Activated naive CD8-positive, alpha-beta T cell (primary cell): Measurements from ENCODE around the gene DEPP1.

Experiments used
- H3K27ac Mint-ChIP-seq: one replicate; pipeline ENCODE4 v1.8.0; 2021; ENCODE audit warnings: mixed read lengths
- H3K27me3 Mint-ChIP-seq: one replicate; pipeline ENCODE4 v1.8.0; 2021; ENCODE audit warnings: mixed read lengths
- H3K36me3 Mint-ChIP-seq: one replicate; pipeline ENCODE4 v1.8.0; 2021; ENCODE audit warnings: mixed read lengths
- H3K4me1 Mint-ChIP-seq: one replicate; pipeline ENCODE4 v1.8.0; 2021; ENCODE audit warnings: low read depth, mixed read lengths
- H3K4me3 Mint-ChIP-seq: one replicate; pipeline ENCODE4 v1.8.0; 2021; ENCODE audit warnings: mild to moderate bottlenecking, mixed read lengths
- H3K9me3 Mint-ChIP-seq: one replicate; pipeline ENCODE4 v1.8.0; 2021; ENCODE audit warnings: low read depth, mixed read lengths

DEPP1 gene

DNA sequence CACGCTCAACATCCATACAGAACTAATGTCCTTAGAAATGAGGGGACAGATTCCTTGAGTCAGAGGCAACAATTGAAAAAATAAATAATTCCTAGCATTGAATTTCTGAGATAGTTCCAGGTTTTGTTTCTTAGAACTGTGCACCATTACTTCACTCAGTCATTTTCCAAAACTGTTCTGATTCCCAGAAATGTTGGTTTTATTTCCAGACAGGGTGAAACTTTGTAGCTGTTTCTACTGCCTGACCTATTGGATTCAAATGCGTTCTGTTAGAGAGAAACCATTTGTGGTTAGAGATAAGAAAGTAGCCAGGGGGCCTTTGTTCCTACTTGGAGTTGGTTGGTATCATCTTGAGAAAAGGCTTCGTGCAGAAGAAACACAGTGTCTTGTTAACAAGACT, 8.1 kb upstream of the DEPP1 start:
- H3K4me3 Mint-ChIP-seq: no peak overlapping the region
- no peaks in the 10 kb centered on the region for H3K4me1 Mint-ChIP-seq
- no peaks in the 10 kb centered on the region for H3K9me3 Mint-ChIP-seq
- no peaks in the 10 kb centered on the region for H3K27me3 Mint-ChIP-seq
- no peaks in the 10 kb centered on the region for H3K36me3 Mint-ChIP-seq
- no peak overlapping the region for H3K27ac Mint-ChIP-seq

DNA sequence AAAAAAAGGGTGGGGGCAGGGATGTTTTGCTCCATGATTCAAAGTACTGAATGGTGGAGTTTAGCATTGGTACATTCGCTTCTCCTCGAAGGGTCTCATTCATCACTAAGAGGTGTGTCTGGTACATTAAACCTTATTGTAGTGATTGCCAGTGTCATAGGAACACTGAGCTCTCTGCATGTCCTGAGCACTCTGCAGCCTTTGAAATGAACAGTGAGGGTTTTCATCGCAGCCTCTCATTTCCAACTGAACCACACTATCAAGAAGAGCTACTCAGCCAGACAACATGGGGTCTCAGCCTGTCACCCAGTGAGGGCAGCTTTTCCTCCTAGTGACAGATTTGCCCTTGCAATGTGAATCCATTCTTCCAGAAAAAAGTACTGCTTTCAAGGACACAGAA, 7.6 kb upstream of the DEPP1 start:
- no peaks in the 10 kb centered on the region for H3K4me1 Mint-ChIP-seq
- no peaks in the 10 kb centered on the region for H3K27me3 Mint-ChIP-seq
- no peaks in the 10 kb centered on the region for H3K36me3 Mint-ChIP-seq
- H3K27ac Mint-ChIP-seq: no peak overlapping the region
- no peaks in the 10 kb centered on the region for H3K9me3 Mint-ChIP-seq
- no peak overlapping the region for H3K4me3 Mint-ChIP-seq

DNA sequence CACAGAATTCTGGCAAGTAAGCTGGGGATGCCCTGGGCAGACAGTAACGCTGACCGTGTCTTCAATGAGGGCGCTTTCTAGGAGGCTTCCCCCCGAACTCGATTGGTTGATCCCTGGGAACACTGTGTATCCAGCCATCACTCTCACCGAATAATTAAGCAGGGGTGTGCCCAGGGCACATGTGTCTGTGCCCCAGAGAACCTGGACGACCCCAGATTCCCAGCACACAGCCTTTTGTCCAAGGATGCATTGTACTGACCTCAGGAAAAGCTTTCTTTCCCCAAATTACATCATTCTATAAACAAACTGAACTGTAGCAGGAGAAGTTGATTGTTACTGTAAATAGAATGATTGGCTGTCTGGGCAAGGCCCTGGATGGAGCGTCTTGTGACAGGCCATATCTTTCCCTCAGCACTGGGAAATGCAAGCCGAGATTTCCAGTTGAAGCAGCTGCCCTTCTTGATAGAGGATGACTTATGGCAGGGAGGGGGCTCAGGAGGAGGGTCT, 6.6 kb upstream of the DEPP1 start:
- Mint-ChIP-seq H3K4me3 (no peak overlapping the region), H3K9me3 (no peaks in the 10 kb centered on the region), H3K27ac (no peak overlapping the region), H3K27me3 (no peaks in the 10 kb centered on the region), H3K4me1 (no peaks in the 10 kb centered on the region), H3K36me3 (no peaks in the 10 kb centered on the region)

DNA sequence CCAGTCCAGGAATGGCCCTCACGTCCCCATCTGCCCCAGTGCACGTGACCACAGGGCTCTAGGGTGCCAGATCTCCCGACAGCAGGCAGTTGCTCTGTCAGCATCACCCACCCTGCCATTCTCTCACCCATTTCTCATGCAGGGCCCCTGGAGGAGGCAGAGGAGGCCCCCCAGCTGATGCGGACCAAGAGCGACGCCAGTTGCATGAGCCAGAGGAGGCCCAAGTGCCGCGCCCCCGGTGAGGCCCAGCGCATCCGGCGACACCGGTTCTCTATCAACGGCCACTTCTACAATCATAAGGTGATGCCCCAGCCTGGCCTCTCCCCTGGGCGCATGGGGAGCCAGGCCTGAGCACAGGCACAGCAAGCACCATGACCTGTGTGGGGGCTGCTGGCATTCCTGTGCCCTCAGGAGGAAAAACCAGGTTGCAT, 6.1 kb upstream of the DEPP1 start:
- Mint-ChIP-seq H3K36me3 (no peaks in the 10 kb centered on the region), H3K4me1 (no peaks in the 10 kb centered on the region), H3K4me3 (no peak overlapping the region), H3K27ac (no peak overlapping the region), H3K27me3 (no peaks in the 10 kb centered on the region), H3K9me3 (no peaks in the 10 kb centered on the region)

DNA sequence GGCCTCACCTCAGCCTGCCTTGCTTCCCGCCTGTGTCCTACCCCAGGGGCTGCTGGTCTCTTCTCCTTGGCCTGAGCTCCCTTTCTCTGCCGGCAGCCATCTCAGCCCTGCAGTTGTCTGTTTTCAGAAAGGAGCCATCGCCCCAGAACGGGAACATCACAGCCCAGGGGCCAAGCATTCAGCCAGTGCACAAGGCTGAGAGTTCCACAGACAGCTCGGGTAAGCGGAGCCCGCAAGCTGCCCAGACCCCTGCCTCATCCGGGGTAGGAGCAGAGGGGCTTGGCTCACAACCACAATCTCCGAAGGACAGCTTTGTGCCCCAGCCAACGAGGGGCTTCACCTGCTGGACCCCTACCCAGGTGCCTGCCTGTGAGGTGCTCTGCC, 5.3 kb upstream of the DEPP1 start:
- H3K4me1 Mint-ChIP-seq: no peaks in the 10 kb centered on the region
- H3K9me3 Mint-ChIP-seq: no peaks in the 10 kb centered on the region
- no peak overlapping the region for H3K4me3 Mint-ChIP-seq
- H3K36me3 Mint-ChIP-seq: no peaks in the 10 kb centered on the region
- H3K27me3 Mint-ChIP-seq: no peaks in the 10 kb centered on the region
- no peak overlapping the region for H3K27ac Mint-ChIP-seq

DNA sequence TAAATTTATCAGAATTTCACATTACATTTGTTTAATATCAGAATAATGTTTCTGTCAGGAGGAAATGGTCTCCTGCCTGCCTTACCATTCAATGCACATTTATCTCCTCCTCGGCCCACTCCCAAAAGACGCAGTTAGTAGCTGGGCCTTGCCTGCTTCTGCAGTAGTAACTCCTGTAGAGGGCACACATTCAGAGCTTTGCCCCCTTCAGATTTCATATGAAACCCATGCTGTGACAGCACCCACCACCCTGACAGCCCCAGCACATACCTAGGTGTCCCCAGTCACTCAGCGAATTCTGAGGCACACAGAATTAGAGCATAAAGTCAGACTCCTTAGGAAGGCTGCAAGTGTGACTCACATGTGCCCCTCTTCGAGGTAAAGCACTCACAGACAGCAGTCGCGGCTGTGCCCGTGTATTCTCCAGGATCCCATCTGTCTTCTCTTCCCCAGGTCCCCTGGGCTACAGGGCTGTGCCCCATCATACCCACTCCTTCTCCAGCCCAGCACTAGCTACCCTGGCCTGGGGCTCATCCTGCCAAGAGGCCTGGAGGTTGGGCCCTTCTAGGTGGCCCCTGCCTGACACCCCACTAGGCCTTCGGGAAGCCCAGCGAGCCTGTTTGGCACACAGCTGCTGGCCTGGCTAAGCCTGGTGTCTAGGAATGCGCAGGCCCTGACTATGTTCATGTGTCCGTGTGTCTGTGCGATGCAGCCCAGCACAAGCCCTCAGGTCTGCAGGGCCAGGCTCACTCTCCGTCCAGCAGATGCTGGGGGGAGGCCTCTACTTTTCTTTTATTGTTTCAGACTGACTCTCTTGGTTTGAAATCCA, 4.7 kb upstream of the DEPP1 start:
- Mint-ChIP-seq H3K9me3 (no peaks in the 10 kb centered on the region), H3K27me3 (no peaks in the 10 kb centered on the region), H3K36me3 (no peaks in the 10 kb centered on the region), H3K4me3 (no peak overlapping the region), H3K27ac (no peak overlapping the region), H3K4me1 (no peaks in the 10 kb centered on the region)

DNA sequence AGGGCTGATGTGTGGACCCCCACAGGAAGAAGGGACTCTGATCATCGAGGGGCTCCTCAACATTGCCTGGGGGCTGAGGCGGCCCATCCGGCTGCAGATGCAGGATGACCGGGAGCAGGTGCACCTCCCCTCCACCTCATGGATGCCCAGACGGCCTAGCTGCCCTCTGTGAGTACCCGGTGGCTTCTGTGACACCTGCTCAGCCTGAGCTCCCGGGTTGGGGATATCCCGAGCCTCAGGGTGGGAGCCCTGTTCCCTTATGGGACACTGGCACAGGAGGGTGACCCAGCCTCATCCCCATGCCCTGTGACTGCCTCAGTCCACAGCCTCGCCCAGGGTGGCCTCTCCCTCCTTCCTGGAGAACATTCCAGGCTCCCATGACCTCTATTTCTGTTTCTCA, 3.9 kb upstream of the DEPP1 start:
- no peak overlapping the region for H3K4me3 Mint-ChIP-seq
- H3K4me1 Mint-ChIP-seq: no peaks in the 10 kb centered on the region
- no peaks in the 10 kb centered on the region for H3K9me3 Mint-ChIP-seq
- no peak overlapping the region for H3K27ac Mint-ChIP-seq
- H3K36me3 Mint-ChIP-seq: no peaks in the 10 kb centered on the region
- H3K27me3 Mint-ChIP-seq: no peaks in the 10 kb centered on the region

DNA sequence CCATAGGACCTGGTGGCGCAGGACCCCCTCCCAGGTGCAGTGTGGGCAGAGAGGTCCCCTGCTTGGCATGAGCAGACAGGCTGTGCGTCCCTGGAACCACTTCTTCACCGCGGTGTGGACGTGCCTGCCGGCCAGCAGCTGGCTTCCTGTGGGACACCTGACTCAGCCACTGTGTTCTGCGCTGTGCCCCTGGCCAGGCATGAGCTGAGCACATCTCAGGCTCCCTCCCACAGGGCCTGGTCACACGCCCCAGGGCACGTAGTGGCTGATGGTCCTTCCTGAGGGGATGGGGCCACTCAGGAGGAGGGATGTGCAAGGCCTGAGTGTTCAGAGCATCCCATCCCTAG, 3.5 kb upstream of the DEPP1 start:
- no peaks in the 10 kb centered on the region for H3K4me1 Mint-ChIP-seq

DNA sequence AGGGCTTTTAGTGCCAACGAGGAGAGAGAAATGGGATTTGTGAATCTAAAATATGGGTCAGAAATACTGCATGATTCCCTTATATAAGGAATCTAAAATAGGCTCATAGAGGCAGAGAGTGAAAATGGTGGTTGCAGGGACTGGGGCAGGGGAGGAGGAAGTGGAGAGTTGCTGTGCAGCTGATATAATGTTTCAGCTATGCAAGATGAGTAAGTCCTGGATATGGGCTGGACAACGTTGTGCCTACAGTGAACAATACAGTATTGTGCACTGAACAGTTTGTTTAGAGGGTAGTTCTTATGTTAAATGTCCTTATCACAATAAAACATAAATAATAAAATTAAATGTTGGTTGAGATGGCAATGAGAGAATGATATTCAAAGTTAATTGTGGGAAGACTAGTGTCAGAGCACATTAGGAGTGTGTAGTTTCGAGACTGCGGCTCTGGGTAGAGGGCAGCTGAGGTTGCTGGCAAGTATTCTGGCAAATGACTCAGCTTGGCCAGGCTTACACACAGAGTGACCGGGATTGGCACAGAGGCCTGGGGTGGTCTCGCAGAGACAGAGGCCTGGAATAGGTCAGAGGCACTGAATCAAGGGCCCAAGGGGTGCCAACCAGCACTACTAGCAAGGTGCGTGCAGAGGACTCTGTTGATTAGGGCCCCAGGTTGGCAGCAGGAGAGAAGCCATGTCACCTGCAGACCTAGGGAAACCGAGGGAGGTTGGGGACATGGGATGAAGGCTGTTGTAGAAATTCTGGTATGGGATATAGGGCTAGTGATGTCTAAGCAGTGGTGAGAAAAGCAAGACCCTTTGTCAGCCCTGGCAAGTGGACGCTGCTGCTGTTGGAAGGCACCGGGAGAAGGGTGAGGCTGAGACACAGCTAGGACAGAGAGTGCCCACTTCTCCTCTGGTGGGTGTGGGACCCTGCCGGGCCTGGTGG, 2.8 kb upstream of the DEPP1 start:
- H3K36me3 Mint-ChIP-seq: no peaks in the 10 kb centered on the region
- no peaks in the 10 kb centered on the region for H3K27me3 Mint-ChIP-seq
- no peaks in the 10 kb centered on the region for H3K9me3 Mint-ChIP-seq
- no peak overlapping the region for H3K27ac Mint-ChIP-seq
- no peaks in the 10 kb centered on the region for H3K4me1 Mint-ChIP-seq
- H3K4me3 Mint-ChIP-seq: no peak overlapping the region

More for the DNA sequence above, 3.5 kb upstream of the DEPP1 start:
- H3K9me3 Mint-ChIP-seq: no peaks in the 10 kb centered on the region
- H3K36me3 Mint-ChIP-seq: no peaks in the 10 kb centered on the region
- H3K27me3 Mint-ChIP-seq: no peaks in the 10 kb centered on the region
- no peak overlapping the region for H3K27ac Mint-ChIP-seq
- no peak overlapping the region for H3K4me3 Mint-ChIP-seq

DNA sequence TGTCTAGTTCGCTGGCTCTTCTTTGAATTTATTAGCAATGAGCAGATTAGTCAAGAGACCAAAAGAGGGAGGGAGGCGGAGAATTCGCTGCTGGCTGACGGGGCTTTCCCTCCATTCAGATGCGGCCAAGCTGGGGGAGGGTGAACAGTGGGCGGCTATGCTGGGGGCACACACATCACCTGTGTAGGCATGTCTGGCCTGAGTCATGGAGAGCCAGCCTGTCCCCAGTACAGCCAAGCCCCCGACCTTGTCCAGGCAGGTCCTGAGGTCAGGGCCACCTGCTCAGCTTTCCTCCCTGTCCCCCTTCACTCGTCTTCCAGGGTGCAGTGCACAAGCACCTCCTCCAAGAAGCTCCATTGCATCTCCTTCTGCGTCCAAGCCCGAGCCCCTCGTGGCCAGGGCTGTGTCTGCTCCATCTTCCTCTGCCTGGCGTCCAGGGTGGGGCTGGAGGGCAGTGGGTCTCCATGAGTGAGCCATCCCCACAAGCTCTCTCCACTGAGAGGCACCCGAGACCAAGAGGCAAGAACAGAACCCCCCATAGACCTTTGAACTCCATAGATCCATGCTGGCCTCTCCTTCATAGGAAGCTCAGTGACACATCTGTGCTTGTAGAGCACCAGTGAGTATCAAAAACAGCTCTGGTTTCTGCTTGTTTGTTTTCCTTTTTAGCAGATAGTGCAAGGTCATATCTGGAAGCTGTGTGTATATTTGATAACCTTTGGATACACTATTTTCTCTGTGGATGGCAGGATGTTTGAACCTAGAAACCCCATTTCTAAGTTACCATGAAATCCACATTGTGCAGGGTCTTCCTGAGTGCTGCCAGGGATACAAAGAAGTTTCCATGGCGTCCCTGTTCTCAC, 1.9 kb upstream of the DEPP1 start:
- peaks cover 2% of the 10 kb centered on the region for H3K4me1 Mint-ChIP-seq
- no peaks in the 10 kb centered on the region for H3K27me3 Mint-ChIP-seq
- no peak overlapping the region for H3K27ac Mint-ChIP-seq
- no peaks in the 10 kb centered on the region for H3K9me3 Mint-ChIP-seq
- H3K36me3 Mint-ChIP-seq: no peaks in the 10 kb centered on the region
- no peak overlapping the region for H3K4me3 Mint-ChIP-seq

DNA sequence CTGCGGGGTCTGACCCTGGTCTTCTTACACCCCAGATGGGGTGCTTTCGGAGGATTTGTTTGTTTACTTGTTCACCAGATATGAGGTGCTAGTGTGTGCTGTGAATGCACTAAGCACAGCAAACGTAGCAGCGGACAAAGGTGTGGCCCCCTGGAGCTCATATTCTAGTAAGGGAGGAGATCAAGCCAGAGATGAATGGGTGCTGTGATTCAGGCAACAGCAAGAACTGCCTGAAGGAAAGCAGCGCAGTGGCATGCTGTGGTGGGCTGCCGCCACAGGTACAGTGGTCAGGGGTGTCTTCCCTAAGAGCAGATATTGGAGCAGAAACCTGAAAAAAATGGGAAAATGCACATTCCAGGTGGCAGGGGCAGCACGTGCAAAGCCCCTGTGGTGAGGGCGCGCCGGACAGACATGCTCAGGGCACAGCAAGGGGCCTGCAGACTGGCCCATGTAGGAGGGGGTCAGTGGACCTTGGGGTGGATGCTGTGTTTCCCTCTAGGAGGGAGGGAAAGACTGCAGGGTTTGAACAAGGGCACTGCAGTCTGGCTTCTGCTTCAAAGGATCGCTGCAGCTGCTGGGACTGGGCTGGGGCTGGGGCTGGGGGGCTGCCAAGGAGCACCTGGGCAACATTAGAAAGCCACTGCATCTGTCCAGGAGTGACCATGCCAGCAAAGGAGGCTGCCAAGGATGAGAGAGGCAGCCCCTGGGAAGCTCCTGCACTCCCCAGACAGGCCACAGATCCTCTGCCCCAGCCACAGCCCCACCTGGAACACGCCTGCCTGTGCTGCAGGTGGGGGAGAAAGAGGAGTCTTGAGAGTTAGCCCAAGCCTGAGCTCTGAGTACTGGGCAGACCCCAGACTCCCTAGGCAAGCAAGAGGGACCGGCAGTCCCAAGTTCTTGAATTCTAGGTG, 927 bp upstream of the DEPP1 start:
- no peaks in the 10 kb centered on the region for H3K27me3 Mint-ChIP-seq
- H3K4me3 Mint-ChIP-seq: no peak overlapping the region
- H3K27ac Mint-ChIP-seq: no peak overlapping the region
- peaks cover 4% of the 10 kb centered on the region for H3K4me1 Mint-ChIP-seq
- H3K9me3 Mint-ChIP-seq: no peaks in the 10 kb centered on the region
- no peaks in the 10 kb centered on the region for H3K36me3 Mint-ChIP-seq

DNA sequence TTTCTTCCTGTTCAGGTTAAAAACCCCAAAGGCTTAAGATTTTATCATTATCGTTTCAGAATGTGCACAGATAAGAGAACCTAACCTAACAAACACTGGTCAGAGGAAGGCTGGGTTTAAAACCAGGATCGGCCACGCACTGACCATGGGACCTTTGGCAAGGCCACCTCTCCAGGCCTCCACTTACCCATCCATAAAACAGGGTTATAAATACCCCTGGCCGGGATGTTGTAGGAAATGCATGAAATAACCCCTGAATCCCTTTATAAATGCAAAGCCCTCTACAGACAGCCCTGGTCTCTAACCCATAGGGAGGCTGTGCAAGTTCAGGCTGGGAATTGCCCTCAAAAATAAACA, 418 bp downstream of the DEPP1 start:
- H3K27ac Mint-ChIP-seq: no peak overlapping the region
- H3K27me3 Mint-ChIP-seq: no peaks in the 10 kb centered on the region
- H3K36me3 Mint-ChIP-seq: no peaks in the 10 kb centered on the region
- peaks cover 8% of the 10 kb centered on the region for H3K4me1 Mint-ChIP-seq
- H3K9me3 Mint-ChIP-seq: no peaks in the 10 kb centered on the region
- H3K4me3 Mint-ChIP-seq: no peak overlapping the region

DNA sequence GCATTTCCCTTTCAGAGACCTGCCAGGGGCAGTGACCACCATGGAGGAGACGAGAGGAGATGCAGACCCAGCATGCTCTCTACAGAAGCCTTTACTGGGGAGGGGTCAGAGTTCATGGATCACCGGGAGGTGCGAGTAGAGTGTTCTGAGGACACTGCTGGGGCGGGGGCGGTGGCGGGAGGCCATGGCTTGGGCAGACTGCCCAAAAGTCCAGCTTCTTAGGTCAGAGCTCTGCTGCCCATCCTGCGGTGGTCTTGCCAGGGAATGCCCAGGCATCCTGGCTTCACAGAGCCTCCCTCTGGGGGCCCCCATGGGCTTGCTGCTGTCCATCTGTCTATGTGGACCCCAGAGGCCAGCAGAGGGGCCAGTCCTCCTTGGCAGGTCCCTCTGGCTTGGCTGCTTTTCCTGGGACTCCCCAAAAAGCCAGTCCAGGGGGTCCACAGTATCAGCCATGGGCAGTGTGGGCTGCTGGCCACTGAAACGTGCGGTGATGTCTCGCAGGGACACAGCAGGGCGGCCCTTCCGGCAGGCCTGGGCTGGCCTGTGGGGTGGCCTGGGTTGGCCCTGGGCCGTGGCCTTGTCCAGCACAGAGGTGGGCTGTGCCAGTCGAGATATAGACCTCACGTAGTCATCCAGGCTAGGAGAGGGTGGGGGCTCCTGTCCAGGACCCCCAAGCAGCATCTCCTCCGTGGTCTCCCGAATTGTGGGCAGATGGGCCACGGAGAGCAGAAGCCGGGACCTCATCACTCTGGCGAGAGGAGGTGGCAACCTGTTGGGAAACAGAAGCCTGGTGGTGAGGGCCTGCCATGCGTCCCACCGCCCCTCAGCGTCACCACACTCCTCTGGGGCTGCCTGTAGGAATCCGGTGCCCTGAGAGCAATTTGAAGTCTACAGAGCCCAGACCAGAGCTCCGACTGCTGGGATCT, 1.1 kb downstream of the DEPP1 start:
- no peaks in the 10 kb centered on the region for H3K27me3 Mint-ChIP-seq
- no peaks in the 10 kb centered on the region for H3K9me3 Mint-ChIP-seq
- no peak overlapping the region for H3K4me3 Mint-ChIP-seq
- no peaks in the 10 kb centered on the region for H3K36me3 Mint-ChIP-seq
- peaks cover 8% of the 10 kb centered on the region for H3K4me1 Mint-ChIP-seq
- H3K27ac Mint-ChIP-seq: no peak overlapping the region
